Panc1 (cell line): ENCODE measurements around the gene TGFBR1.

Source experiments
- CTCF ChIP-seq: fragments of 450-650 bp; IDR thresholded peaks from 2 replicates; pipeline ENCODE4 v1.5.1; 2017; ENCODE audit warnings: mild to moderate bottlenecking
- POLR2AphosphoS5 ChIP-seq: IDR thresholded peaks from 2 replicates; pipeline ENCODE4 v1.6.1; 2012; ENCODE audit warnings: mild to moderate bottlenecking, low read depth, low read length, moderate library complexity
- REST ChIP-seq, 2 experiments: IDR thresholded peaks; 2 replicates each; pipeline ENCODE4 v1.6.1; 2011 to 2012; ENCODE audit warnings: low read depth in 2 of 2, control low read depth in 1 of 2, low read length in 1 of 2, mild to moderate bottlenecking in 1 of 2, moderate library complexity in 1 of 2; ENCODE audit not compliant: insufficient read depth in 1 of 2
- SIN3A ChIP-seq: IDR thresholded peaks from 2 replicates; pipeline ENCODE4 v1.6.1; 2012; ENCODE audit warnings: low read depth, mild to moderate bottlenecking, low read length, moderate library complexity, borderline replicate concordance; ENCODE audit not compliant: insufficient read depth
- TCF7L2 ChIP-seq: IDR thresholded peaks from 2 replicates; pipeline ENCODE4 v1.6.1; 2011; ENCODE audit warnings: mild to moderate bottlenecking, low read depth, low read length, inconsistent platforms

GRCh38 chr9:99126312-99126711 lies 21.4 kb downstream of the TGFBR1 start:
- no peak for TF ChIP-seq CTCF
- TF ChIP-seq POLR2AphosphoS5, result no peak
- TF ChIP-seq TCF7L2, result no peak
- TF ChIP-seq SIN3A, result no peak
- TF ChIP-seq REST (IDR thresholded peaks at IDR 0.05; ENCODE audit: insufficient read depth in 1 of 2, low read depth in 2 of 2, low read length in 1 of 2), result no peak
